ENCODE data around the gene TMEM235.
"Not testable (repeated sequence)": the region's sequence is repeated elsewhere in the genome, so short reads cannot be mapped to it uniquely, and the experiment has no call there.

TMEM235 gene

GRCh38 chr17:78219396-78220150 is 11.9 kb upstream of the TMEM235 start:
- DNase-seq (ENCODE audit: low read depth): no peak

DNA sequence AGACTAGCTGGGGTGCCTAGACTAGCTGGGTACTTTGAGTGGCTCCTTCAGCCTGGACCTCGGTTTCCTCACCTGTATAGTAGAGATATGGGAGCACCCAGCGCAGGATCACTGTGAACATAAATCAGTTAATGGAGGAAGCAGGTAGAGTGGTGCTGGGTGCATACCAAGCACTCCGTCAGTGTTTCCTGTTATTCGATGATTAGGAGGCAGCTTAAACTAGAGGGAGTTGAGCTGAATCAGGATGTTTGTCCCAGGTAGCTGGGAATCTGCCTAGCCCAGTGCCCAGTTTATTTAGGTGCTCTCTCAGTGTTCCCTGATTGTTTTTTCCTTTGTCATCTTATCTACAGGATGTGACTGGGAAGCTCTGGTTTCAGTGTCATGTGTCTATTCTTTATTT is 8.4 kb upstream of the TMEM235 start:
- DNase-seq (ENCODE audit: low read depth): no peak

DNA sequence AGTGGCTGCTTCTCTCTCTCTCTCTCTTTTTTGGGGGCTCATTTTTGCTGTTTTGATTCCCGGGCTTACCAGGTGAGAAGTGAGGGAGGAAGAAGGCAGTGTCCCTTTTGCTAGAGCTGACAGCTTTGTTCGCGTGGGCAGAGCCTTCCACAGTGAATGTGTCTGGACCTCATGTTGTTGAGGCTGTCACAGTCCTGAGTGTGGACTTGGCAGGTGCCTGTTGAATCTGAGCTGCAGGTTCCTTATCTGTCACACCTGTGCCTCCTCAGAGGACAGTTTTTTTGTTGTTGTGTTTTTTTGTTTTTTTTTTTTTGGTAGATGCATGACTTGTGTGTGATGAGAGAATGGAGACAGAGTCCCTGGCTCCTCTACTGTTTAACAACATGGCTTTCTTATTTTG is 7.7 kb upstream of the TMEM235 start:
- DNase-seq (ENCODE audit: low read depth): no peak

DNA sequence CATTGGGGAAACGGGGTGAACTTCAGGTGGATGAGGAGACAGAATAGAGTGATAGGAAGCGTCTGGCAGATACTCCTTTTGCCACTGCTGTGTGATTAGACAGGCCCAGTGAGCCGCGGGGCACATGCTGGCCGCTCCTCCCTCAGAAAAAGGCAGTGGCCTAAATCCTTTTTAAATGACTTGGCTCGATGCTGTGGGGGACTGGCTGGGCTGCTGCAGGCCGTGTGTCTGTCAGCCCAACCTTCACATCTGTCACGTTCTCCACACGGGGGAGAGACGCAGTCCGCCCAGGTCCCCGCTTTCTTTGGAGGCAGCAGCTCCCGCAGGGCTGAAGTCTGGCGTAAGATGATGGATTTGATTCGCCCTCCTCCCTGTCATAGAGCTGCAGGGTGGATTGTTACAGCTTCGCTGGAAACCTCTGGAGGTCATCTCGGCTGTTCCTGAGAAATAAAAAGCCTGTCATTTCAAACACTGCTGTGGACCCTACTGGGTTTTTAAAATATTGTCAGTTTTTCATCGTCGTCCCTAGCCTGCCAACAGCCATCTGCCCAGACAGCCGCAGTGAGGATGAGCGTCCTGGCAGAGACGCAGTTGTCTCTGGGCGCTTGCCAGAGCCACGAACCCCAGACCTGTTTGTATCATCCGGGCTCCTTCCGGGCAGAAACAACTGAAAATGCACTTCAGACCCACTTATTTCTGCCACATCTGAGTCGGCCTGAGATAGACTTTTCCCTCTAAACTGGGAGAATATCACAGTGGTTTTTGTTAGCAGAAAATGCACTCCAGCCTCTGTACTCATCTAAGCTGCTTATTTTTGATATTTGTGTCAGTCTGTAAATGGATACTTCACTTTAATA is 7.0 kb upstream of the TMEM235 start:
- DNase-seq (ENCODE audit: low read depth): no peak

- DNase-seq (ENCODE audit: low read depth): no peak
Observed at GRCh38 chr17:78225088-78225865, 6.2 kb upstream of the TMEM235 start.

- no peak for DNase-seq (ENCODE audit: low read depth)
Observed at GRCh38 chr17:78226055-78226758, 5.2 kb upstream of the TMEM235 start.

DNA sequence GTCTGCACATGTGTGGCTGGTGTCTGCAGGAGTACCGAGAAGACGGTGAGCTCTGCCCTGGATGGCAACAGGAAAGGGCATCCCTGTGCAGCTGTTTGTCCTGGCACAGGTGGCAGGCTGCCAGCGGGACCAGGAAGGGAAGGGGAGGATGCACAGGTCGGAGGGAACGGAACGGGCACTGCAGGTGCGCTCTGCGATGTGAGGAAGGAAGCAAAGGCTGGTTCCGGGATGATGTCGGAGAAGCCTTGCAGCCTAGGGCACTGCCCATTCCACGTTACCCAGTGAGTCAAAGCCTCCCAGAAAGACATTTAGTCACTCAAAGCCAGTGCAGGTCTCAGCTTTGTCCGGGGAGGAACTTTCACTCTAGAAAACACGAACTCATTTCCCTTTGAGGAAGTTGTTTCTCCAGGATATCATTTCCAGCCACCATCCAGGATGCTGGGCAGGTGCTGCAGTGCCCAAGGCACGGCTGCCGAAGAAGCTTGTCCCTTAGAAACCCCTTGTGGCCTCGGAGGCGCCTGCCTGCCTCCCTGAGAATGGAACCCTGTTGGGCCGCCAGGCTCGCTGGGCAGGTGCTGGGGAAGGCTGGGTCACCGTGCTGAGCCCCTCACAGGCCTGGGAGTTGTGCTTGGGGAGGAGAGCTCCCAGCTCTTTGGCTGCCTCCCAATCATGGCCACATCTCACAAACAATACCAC is 4.5 kb upstream of the TMEM235 start:
- DNase-seq (ENCODE audit: low read depth): no peak

- DNase-seq (ENCODE audit: low read depth): no peak
Observed at GRCh38 chr17:78227455-78227916, 3.9 kb upstream of the TMEM235 start.

GRCh38 chr17:78228176-78228575 is 3.3 kb upstream of the TMEM235 start:
- DNase-seq (ENCODE audit: low read depth): no peak

GRCh38 chr17:78230252-78230962 is 1.0 kb upstream of the TMEM235 start:
- DNase-seq (ENCODE audit: low read depth): no peak

DNA sequence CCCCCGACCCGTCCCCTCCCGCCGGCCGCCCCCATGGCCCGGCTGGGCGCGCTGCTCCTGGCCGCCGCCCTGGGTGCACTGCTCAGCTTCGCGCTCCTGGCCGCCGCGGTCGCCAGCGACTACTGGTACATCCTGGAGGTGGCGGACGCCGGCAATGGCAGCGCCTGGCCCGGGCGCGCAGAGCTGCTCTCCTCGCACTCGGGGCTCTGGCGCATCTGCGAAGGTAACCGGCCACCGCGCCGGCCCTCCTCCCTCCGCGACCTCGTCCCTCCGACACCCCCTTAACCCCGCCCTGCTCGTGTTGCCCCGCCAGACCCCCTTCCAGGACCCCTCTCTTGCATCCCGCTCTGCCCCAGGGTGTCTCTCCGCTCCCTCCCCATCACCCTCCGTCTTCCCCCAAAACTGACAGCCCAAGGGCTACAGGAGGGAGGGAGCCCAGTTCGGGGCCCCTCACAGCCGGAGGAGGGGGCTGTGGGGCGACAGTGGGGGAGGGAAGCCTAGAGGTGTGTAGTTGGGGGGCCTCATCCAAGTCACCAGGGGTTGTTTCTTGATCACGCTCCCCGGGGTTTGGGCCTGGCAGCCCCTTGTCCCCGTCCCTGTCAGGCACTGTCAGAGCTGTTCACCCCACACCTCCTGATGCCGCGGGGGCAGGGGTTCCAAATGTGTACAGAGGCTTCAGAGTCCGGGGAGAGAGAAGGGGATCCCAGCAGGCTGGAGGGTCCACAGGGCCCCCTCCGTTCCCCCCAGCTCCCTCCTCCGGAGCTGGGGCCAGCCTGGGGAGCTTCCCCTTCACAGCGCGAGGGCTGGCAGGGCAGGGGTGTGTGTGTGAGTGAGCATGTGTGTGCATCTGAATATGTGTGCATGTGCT is 794 bp downstream of the TMEM235 start:
- DNase-seq (ENCODE audit: low read depth): no peak

- no peak for DNase-seq (ENCODE audit: low read depth)
Observed at GRCh38 chr17:78232859-78233173, 1.4 kb downstream of the TMEM235 start.

- no peak for DNase-seq (ENCODE audit: low read depth)
Observed at GRCh38 chr17:78233678-78234077, 2.2 kb downstream of the TMEM235 start.

DNA sequence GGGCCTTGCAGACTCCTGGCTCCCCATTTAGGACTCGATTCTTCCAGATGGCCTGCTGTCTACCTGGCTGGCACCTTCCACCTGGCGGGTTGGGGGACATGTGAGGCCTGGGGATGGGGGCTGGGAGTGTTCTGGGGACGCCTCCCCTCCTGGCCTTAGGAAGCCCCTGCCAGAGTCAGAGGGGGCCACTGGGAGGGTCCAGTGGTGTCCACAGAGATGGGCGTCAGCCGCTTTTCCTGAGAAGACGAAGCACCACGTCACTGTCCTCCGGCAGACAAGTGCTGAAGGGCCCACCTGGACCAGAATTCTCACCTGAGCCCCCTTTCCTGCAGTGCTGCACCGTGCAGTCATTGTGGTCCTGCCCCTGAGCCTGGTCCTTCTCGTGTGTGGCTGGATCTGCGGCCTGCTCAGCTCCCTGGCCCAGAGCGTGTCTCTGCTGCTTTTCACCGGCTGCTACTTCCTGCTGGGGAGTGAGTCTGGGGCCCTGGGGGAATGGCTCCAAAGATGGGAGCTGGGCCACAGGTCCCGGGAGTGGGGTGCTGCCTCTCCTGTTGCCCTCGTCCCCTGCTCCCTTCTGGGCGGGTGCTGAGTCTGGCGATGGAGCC is 2.9 kb downstream of the TMEM235 start:
- no peak for DNase-seq (ENCODE audit: low read depth)

- DNase-seq (ENCODE audit: low read depth): not testable (repeated sequence)
Observed at GRCh38 chr17:78235022-78235421, 3.6 kb downstream of the TMEM235 start.

- DNase-seq (ENCODE audit: low read depth): no peak
Observed at GRCh38 chr17:78235885-78236284, 4.5 kb downstream of the TMEM235 start.

DNA sequence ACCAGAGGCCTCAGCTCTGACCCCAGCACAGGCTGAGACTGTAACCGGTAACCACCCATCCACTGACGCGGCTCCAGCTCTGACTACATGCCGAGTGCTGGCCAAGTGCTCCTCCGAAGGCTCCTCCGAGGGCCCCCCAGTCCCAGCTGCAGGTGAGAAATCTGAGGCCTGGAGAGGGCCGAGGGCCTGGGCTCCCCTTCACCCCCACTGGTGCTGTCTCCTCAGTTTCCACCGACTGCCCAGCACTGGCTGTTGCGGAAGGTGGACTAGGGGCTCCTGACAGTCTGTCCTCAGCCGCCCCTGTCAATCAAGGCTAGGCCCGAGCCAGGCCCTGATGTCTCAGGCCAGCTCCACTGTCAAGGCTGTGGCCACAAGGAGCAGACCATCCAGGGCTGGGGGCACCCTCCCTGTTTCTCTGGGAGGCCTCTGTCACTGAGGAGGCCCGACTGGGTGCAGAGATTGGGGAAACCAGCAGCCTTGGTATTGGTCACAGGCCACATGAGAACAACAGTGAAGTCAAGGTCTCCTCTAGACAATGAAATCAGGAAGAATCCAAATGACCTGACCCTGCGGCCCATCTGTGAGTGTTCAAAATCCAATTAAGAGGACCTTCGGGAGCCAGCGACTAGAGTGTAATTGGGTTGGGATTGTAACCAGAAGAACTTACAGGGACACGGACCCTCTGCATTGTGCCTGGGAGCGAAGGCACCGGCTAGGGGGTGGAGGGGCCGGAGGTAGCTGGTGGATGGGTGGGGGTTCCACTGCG is 5.1 kb downstream of the TMEM235 start:
- no peak for DNase-seq (ENCODE audit: low read depth)

GRCh38 chr17:78237401-78238012 is 6.1 kb downstream of the TMEM235 start:
- DNase-seq (ENCODE audit: low read depth): no peak

Data from HS-5 (cell line).